ENCODE measurements around the gene IFIH1. TPM values are rescaled to one million over a fixed set of nuclear protein-coding genes. Genes with fewer than 3 reads are reported as not detected.

The IFIH1 gene
- 0.84 and 1.0 TPM in 2 replicates for polyA plus RNA-seq (2012; rRNA removed)
- polyA plus RNA-seq (2012; cell fraction: cytosol; rRNA removed), result 1.9 TPM in 2 replicates
- 1.3 and 1.6 TPM in 2 replicates for polyA plus RNA-seq (2012; cell fraction: nucleus; rRNA removed)

- Histone ChIP-seq H3K9ac (peak within 1 kb of the TSS; percentile 67), H3K4me2 (peak within 1 kb of the TSS; percentile 79), H3K27ac (ENCODE audit: low read depth in 2 of 2, low read length in 1 of 2) (peak within 1 kb of the TSS; percentile 39 to 57; a peak in 3 of 4 replicates), H3K27me3 (ENCODE audit: insufficient read depth) (no peaks in the 10 kb centered on the region), H3K9me3 (no peaks in the 10 kb centered on the region), H3K9me2 (no peaks in the 10 kb centered on the region), H3K79me2 (ENCODE audit: insufficient read depth) (no peaks in the 10 kb centered on the region), H2AFZ (ENCODE audit: low read depth) (peak within 1 kb of the TSS; percentile 98), H3F3A (replicated peaks; ENCODE audit: insufficient read depth) (peaks cover 3% of the 10 kb centered on the region), H3K4me1 (ENCODE audit: control insufficient read depth in 1 of 2, insufficient read depth in 2 of 2, low read depth in 1 of 2, low read length in 1 of 2) (peaks cover 5 to 9% of the 10 kb centered on the region in 2 experiments; a peak in 2 of 4 replicates), H3K36me3 (replicated peaks in 1 of 2; ENCODE audit: control insufficient read depth in 1 of 2, insufficient read depth in 2 of 2, low read length in 1 of 2) (no peaks in the 10 kb centered on the region), H3K4me3 (ENCODE audit: low read depth in 2 of 2, low read length in 1 of 2) (peak within 1 kb of the TSS; percentile 79 to 86), H4K20me1 (ENCODE audit: insufficient read depth) (no peaks in the 10 kb centered on the region)
- ChIA-PET POLR2A (no interaction called here), CTCF (interaction anchor here (1.1 to 1.7 kb wide), 3 partner anchors 10 to 126 kb away, joined by 3 to 4 read pairs (median 3); no protein-coding TSS in a partner anchor)
- peak; percentile 44 for DNase-seq
- 6% methylated on average over 27 of the region's 45 CpGs for WGBS (ENCODE audit: low lambda C conversion rate)
- no peak for TF ChIP-seq GATA2 (CRISPR knock-in tag; IDR thresholded peaks at IDR 0.05)
- peak; percentile 79 for TF ChIP-seq MAX (IDR thresholded peaks at IDR 0.05; ENCODE audit: low read depth)
- TF ChIP-seq TAF1 (IDR thresholded peaks at IDR 0.05; ENCODE audit: borderline replicate concordance, low read depth, low read length), result 0 out of 2 replicates have a peak, but pooled peaks have one; percentile 20
- TF ChIP-seq POLR2AphosphoS5 (IDR thresholded peaks at IDR 0.05; ENCODE audit: low read depth, low read length), result no peak; the same call in 1 of the 2 replicates
- TF ChIP-seq RFX5 (IDR thresholded peaks at IDR 0.05; ENCODE audit: low read length), result no peak
- TF ChIP-seq RXRA (IDR thresholded peaks at IDR 0.05; ENCODE audit: borderline replicate concordance, low read depth), result no peak
- no peak for TF ChIP-seq EZH2phosphoT487 (IDR thresholded peaks at IDR 0.05; ENCODE audit: borderline replicate concordance, low read depth)
- TF ChIP-seq REST (IDR thresholded peaks at IDR 0.05; ENCODE audit: low read depth, low read length), result no peak
- no peak for TF ChIP-seq RAD21 (IDR thresholded peaks at IDR 0.05; ENCODE audit: low read length)
- no peak for TF ChIP-seq MEF2A (IDR thresholded peaks at IDR 0.05; ENCODE audit: borderline replicate concordance, low read depth)
- TF ChIP-seq TEAD4 (IDR thresholded peaks at IDR 0.05; ENCODE audit: borderline replicate concordance, insufficient read depth), result no peak
- TF ChIP-seq ELF1 (IDR thresholded peaks at IDR 0.05), result 0 out of 2 replicates have a peak, but pooled peaks have one; percentile 39
- no peak for TF ChIP-seq GABPA (IDR thresholded peaks at IDR 0.05; ENCODE audit: low read depth)
- no peak for TF ChIP-seq USF2 (IDR thresholded peaks at IDR 0.05; ENCODE audit: borderline replicate concordance, low read depth, low read length)
- TF ChIP-seq SIN3A (IDR thresholded peaks at IDR 0.05; ENCODE audit: borderline replicate concordance, low read depth, low read length), result 0 out of 2 replicates have a peak, but pooled peaks have one; percentile 19
- no peak for TF ChIP-seq FOXJ3 (CRISPR knock-in tag; IDR thresholded peaks at IDR 0.05)
- no peak for TF ChIP-seq CHD2 (IDR thresholded peaks at IDR 0.05; ENCODE audit: low read length, partially characterized antibody)
- TF ChIP-seq ZBTB33 (IDR thresholded peaks at IDR 0.05; ENCODE audit: borderline replicate concordance, low read depth), result no peak
- no peak for TF ChIP-seq SMC3 (IDR thresholded peaks at IDR 0.05; ENCODE audit: low read depth, low read length)
- TF ChIP-seq TCF12 (IDR thresholded peaks at IDR 0.05), result no peak
- TF ChIP-seq FOXM1 (IDR thresholded peaks at IDR 0.05; ENCODE audit: low read depth), result no peak
- TF ChIP-seq NRF1 (IDR thresholded peaks at IDR 0.05; ENCODE audit: low read depth, low read length), result no peak
- no peak for TF ChIP-seq IRF3 (IDR thresholded peaks at IDR 0.05; ENCODE audit: low read depth, low read length)
- TF ChIP-seq JUND (IDR thresholded peaks at IDR 0.05), result no peak
- TF ChIP-seq MXI1 (IDR thresholded peaks at IDR 0.05; ENCODE audit: low read depth, low read length), result no peak
- TF ChIP-seq RCOR1 (IDR thresholded peaks at IDR 0.05; ENCODE audit: low read length), result no peak
These were observed at the start of gene IFIH1 for GRCh38 chr2:162318328-162319180. IFIH1 (minus strand) TSS chr2:162318684; CDS start chr2:162318307, 377 bp downstream.

Data from SK-N-SH (cell line).